HCEC 1CT (cell line): ENCODE measurements around the gene LAMTOR1.

Experiments
- DNase-seq: peaks from one replicate; pipeline ENCODE4 v3.0.0-alpha.2; 2017

Gene LAMTOR1

DNA sequence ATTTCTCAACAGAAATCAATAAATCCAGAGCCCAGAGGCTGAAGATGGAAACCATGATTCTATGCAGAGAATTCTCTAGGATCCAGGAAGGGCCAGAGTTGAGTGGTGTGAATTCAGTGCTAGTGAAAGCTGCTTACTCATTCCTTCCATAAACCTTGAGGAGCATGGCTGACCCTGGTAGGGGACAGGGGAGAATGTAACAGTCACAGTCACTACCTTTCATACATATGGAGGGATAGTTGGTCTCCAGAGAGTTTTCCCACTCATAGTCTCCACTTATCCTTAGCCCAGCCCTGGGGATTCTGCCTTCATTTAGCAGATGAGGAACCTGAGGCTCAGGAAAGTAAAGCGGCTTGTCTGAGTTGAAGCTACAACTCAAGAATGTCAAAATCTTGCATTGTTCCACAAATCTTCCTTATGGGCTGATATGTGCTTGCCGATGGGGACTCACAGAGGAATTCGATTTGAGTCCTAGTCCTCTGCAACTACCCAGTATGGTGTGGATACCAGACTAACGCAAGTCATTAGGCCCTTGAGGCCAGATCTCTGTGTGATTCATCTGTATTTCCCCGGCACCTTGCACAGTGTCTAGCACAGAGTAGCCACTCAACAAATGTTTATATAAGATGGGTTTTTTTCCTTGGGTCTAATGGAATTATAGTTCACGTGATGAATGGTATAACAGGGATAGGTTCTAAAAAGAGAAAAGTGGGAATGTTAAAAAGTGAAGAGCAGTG is 13.1 kb upstream of the LAMTOR1 start:
- no peak for DNase-seq

DNA sequence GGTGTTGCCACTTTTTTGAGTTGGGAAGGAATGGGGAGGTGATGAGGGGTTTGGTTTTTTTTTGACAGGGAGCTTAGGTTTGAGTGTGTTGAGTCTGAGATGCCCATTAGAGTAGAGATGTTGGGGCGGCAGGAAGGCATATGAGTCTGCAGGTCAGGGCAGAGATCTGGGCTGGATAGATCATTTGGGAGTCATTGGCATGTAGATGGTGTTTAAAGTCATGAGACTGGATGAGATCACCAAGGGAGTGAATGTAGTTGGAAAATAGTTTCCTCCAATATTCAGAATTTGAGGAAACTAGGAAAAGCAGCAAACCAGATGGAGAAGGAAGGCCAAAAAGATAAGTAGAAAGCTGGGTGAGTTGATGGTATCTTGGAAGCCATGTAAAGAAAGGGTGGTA is 11.5 kb upstream of the LAMTOR1 start:
- DNase-seq, result peak; percentile 41

DNA sequence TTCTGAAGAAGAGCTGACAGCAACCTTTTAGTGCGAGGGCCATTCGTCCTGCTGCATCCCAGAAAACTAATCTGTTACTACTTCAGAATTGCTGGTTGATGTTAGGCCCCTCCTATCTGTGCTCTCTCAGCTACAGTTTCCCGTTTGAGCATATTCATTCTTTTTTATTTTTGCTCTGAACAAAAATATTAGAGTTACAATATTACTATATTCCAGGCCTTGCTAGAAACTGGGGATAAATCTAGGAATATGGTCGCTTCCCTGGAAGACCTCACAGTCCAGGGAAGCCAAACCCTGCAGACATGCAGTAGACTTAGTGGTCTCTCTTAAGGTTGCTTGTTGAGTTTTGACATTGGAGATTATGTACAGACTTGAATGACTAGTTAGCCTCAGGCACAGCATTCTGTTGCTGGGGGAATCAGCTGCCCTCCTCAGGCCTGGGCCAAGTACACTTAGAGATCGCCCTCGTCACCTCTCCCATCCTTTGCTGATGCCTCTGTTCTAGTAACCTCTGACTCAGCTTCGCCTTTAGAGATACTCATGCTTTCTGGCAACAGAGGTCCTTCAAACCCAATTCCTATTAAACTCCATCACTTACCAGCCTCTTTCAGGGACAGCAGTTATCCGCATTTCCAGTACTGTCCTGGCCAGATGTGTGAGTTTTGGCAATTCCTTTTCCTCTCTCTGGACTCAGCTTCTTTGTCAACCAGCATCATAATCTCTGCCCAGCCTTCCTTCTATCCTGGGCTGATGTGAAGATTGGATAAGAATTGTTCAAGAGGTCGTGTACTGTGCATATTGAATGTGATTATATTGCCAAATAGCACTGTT is 10.1 kb upstream of the LAMTOR1 start:
- DNase-seq, result peak; percentile 90

DNA sequence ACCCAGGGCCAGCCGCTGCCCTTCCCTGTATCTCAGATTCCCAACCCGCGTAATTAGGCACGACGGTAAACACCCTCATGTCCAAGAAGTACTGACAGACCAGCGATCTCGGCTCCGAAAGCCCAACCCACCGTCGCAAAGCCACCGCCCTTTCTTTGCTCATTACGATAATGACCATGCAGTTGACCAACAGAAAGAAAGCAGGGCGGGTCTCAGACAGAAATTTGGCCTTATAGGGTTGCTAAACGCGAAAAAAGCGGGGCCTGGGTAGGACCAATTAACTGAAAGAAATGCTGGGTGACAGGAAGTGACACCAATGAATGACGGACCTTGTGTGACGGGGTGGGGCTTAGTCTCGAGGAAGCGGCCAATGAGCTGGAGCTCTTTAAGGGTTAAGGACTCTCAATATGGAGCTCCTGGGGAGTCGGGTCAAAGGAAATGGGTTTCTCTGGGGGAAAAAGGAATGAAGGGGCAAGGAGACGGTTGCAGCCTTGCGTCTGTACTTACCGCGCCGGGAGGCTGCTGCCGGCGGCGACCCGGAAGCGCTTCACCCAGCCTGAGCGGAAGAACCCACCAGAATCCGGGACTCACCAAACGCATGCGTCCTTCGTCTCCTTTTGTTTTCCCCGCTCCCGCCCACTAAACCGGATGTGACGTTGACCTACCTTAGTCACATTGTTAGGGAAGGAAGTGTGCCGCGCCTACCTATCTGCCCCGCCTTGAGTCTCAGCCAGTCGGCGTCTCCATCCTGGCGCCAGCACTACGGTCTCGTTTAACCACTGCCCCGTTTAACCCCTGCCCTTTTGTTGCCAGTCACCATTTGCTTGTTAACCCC is 9.3 kb upstream of the LAMTOR1 start, which contains the start of gene ANAPC15:
Gene ANAPC15, minus strand, starts transcription at position 553 of the 835 bp plus-strand sequence. CDS start 1,419 bp downstream, outside the sequence.
- peak; percentile 99 for DNase-seq

DNA sequence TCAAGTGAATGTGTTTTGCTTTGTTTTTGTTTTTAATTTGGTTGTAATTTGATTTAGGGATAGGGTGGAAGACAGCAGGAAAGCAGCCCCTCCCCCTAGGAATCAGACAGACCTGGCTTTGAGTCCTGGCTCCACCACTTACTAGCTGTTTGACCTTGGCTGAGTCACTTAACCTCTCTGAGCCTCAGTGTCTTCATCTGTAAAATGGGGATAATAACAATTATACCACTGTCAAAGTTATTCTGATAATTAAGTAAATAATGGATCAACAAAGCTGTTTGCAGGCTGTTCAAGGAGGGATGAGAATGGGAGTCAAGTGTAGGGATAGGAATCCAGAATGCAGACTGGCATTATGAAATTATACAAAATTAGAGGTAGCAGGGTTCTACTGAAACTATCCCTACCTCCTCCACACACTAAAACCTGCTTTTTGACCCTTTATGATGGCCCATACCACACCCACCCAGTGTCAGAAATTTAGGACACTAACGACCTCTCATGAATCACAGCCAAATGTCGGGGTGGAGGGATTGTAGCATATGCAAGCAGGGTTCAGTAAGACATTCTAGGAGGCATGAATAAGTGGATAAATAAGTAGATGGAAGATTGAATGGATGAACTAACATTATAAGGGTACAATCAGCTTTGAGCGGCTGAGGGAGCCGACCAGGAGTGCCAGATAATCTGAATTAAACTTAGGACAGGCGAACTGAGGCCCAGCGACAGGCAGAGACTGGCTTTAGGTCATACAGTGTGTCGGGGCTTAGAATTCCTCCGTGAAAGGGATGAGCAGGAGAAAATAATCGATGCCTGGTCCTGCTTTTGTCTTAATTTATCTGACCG is 8.4 kb upstream of the LAMTOR1 start:
- no peak for DNase-seq

DNA sequence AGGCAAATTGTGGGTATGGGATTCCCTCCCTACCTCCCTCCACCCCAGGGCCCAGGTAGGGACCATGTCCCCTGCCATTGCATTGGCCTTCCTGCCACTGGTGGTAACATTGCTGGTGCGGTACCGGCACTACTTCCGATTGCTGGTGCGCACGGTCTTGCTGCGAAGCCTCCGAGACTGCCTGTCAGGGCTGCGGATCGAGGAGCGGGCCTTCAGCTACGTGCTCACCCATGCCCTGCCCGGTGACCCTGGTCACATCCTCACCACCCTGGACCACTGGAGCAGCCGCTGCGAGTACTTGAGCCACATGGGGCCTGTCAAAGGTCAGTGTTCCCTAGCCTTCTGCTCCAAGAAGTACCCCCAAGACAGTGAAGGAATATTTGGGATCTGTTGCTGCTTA is 2.8 kb upstream of the LAMTOR1 start, which contains the start of gene TOMT:
Gene TOMT, plus strand, starts transcription at position 37 of the 400 bp plus-strand sequence. Its CDS starts 28 bp downstream, at position 65.
- no peak for DNase-seq

DNA sequence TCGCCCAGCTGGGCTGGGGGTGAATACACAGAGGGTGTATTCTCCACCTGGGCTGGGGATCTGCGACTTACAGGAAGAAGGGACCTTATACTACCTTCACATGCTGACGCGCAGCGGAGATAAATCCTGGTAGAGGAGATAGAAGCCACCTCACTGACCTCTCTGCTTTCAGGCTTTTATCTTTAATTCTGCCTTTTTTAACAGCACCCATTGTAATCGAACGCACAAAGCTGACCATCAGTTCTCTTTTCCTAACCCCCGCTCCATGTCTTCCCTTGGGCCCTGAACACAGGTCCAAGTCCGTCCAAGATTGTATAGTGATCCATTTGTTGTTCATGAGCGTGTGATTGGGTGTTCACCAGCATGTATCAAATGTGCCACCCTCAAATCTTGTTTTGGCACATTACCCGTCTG is 664 bp upstream of the LAMTOR1 start:
- no peak for DNase-seq

DNA sequence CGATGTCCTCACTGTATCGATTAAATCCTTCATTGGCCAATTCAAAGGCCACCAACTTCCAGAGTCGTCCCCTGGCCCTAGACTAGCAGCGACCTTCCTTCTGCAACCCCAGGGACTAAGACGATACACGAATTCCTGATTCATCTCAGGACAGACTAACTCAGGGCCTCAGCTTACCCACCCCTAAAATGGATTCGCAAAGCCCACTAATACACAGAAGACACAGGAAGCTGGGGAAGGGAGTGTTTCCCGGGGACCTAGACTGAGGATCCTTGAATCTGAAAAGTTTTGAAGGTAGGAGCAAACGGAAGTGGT is 509 bp downstream of the LAMTOR1 start:
- no peak for DNase-seq

DNA sequence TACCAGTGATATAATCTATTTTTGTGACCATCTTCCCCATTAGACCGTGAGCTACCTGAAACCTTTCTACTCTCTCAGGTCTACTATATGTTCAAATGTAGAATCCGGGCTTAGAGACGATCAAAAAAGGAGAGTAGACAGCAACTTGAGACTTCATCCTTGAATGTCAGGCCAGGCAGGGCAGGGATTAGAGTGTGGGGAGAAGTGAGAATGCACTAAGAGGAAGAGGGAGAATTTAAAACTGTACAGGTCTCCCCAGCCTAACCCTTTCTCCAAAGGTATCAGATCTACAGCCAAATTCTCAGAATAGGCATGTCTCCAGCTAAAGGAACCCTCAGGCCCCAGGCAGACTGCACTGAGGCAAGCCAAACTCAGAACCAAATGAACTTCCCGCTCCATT is 935 bp downstream of the LAMTOR1 start:
- DNase-seq, result no peak

DNA sequence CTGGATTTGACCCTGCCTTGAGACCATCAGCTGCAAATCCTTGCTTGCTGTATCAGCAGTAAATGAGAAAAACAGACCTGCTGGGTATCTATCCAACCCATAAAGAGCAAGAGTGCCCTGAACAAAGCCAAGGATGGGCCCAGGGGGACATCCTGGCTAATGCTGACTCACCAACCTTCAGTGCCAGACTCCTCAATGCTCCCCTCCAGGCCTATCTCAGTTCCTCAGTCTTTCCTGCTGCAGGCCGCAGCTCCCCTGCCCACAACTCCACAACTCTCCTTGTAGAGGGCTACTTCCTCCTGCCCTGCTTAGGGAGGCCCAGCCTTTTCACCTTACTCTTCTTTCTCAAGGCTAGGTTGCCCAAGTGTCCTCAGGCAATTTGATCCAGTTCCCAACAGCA is 2.6 kb downstream of the LAMTOR1 start:
- DNase-seq, result no peak

DNA sequence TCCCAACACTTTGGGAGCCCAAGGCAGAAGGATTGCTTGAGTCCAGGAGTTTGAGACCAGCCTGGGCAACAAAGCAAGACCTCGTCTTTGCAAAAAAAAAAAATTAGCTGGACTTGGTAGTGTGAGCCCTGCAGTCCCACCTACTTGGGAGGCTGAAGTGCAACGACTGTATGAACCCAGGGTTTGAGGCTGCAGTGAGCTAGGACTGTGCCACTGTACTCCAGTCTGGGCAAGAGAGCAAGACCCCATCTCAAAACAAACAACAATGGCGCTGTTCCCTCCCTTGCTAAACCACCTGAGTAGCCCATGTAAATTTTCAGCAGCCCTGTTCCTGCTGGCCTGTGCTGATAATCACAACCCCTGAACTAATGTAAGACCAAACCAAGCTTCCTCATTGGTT is 3.1 kb downstream of the LAMTOR1 start:
- DNase-seq, result no peak

DNA sequence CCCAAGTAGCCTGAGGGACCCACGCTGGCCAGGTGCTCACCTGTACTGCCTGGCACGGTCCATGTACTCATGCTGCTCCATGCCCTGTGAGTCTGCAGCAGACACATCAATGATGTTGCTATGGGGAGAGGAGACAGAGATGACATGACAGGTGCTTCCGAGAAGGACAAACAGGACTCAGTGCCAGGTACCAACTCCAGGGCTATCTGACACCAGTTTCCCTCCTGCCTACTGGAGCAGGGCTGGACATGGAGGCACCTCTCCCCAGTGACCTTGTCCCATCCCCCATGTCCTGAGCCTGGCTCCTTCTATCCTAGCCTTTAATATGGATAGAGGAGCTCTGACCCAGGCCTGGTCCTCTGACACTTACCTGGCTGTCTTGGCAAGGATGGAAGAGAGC is 4.4 kb downstream of the LAMTOR1 start:
- DNase-seq, result no peak

DNA sequence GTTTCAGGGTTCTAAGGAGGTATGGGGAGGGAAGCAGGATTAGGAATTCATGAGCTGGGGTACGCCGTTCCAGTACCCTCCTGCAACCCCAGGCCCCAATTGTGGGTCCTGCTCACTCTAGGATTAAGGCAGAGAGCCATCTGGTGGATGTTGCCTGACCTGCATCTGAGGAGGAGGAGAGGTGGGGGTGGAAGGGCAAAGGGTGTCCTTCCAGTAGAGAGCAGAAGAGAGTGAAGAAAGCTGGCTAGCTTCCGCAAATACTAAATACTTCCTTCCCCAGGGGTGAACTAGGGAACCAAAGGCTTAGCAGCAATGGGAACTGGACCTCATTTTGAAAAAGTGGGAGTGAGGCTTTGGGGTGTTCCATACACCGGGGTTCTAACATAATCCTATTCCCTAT is 11.8 kb downstream of the LAMTOR1 start:
- DNase-seq, result peak; percentile 51

DNA sequence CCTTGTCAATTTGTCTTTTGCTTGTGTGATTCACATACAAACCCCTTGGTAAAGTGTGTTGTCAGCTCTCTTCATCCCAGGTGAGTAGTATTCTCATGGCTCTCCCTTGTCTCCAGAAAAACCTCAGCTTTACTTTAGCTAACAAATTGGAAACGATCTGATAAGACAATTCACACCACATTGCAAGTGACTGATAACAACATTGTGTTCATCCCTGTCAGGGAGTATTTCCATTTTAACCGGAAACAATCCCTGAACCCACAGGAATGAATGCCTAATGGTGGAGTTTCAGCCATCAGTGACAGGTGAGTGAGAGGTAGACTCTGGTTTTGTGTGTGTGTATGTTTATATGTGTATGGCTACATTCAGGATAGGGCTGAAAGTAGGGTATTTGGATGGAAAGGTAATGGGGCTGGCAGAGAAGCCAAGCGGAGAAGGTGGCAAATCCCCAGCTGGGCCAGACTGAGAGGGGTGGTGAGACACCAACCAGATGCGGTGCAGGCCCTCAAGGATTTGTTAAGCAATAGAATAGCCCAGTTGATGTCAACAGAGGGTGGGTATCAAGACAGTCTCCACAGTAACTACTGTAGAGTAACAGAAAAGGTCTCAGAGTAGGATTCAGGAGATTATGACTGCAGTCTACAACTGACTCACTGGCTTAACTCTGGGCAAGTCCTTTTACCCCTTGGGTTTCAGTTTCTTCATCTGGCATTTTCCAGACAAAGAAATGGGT is 14.9 kb downstream of the LAMTOR1 start:
- DNase-seq, result no peak

DNA sequence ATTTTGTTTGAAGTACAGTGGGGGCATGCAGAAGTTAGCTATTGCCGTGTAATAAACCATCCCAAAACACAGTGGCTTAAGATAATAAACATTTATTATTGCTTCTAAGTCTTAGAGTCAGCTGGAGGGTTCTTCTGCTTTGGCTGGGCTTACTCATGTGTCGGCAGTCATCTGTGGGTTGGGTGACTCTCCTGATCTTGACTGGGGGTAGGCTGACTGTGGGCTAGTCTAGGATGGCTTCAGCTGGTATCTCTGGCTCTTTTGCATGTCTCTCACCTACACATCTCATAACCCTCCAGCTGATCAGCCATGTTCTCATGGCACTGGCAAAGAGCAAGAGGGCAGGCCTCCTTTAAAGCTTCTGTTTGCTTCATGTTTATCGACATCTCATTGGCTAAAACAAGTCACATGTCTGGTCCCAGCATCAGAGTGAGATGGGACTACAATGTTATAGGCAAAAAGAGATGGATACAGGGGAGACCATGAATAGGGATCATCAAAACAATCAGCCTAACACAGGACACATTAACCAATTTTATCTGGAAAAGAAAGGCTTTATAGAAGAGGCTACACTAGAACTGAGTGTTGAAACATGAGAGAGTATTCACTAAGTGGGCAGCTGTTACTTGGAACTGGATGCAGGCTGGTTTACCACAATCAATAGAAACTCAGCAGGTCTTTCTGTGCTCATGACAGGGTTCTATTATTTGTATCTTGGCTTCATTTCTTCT is 17.3 kb downstream of the LAMTOR1 start:
- no peak for DNase-seq

DNA sequence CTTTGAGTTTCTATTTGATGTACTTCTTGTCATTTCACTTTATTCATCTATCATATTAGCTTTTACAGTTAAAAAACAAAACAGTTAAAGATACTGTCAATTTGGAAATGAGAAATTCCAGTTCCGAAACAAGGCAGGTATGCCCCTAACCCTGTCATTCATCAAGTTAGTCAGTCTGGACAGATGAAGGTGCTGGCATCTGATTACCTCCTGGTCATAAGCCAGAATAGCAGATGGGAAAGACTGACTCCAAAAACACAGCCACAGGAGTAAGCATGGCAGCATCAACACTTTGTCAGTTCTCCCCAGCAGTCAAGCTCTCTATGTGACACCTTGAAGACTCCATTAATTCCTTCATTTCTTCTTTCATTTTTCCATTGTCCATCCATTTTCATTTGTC is 18.1 kb downstream of the LAMTOR1 start:
- no peak for DNase-seq

DNA sequence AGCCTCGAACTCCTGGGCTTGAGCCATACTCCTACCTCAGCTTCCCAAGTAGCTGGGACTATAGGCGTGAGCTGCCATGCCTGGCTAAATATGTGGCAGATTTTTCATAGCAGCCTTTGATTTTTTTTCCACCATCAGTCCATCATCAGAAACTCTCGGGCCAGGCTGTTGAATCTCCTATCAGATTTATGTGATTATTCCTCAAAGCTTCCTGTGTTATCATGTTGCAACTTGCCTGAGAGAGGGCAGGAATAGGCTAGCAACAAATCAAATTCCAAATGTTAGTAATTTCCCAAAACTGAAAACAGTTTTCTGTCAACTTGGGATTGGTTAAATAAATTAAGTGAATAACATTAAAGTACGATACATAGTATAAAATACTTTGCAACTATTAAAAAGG is 19.0 kb downstream of the LAMTOR1 start:
- DNase-seq, result no peak

DNA sequence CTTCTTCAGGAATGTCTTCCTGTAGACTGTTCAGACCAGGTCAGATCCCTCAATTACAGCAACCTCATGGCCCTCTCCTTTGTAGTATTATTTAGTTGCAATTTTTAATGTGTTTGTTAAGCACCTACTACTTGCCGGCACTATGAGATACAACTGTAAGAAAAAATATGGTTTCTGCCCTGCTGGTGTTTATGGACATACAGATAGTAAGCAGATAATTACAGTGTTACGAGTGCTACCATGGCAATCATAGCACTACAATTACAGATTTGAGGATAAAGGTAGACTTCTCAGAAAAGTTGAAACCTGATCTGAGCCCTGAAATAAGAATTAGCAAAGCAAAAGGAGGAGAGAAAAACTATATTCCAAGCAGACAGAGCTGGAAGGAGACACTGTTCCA is 19.7 kb downstream of the LAMTOR1 start:
- no peak for DNase-seq

DNA sequence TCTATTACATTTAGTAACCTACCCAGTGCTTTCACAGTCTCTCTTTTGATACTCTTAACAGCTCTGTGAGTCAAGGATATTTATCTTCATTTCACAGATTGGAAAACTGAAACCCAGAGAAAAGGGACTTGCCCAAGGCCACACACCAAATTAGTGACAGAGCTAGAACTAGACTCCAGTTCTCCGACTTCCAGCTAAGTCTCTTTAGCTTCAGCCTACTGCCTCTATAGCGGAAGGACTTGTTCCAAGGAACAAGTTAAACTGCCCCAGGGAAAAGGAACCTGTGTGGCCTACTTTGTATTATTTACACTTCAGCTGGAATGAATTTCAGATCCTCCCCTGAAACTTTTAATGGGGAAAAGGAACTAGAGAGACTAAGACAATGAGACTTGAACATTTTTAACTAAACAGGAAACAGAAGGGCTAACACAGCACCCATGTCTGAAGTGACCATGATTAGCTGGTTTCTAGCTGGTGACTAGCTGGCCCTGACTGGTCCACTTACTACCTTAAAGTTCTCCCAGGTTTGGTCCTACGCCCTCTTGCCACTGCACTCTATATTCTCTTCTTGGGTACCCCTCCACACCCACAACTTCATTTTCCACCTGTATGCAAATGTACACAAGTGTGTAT is 21.2 kb downstream of the LAMTOR1 start:
- no peak for DNase-seq

DNA sequence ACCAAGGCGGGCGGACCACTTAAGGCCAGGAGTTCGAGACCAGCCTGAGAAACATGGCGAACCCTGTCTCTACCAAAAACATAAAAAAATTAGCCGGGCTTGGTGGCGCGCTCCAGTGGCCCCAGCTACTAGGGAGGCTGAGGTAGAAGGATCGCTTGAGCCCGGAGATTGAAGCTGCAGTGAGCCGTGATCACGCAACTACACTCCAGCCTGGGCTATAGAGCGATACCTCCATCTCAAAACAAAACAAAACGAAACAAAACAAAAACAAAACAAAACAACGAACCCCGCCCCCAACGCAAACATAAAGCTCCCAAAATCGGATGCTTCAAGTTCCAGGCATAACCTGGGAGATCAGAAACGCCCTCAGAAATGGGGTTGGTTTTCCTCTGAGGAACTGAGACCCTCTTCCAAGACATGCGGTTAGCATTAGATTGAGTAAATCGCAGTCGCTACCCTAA is 21.9 kb downstream of the LAMTOR1 start:
- DNase-seq, result no peak
